B cell (primary cell): ENCODE measurements around the gene RNF19B. TPM values are rescaled to one million over a fixed set of nuclear protein-coding genes. Genes with fewer than 3 reads are reported as not detected.
A peak's percentile ranks its signal among the peaks of the same experiment; 100 is the strongest.
"Not testable (repeated sequence)": the region's sequence is repeated elsewhere in the genome, so short reads cannot be mapped to it uniquely, and the experiment has no call there.

Experiments
- ATAC-seq: fragments of 200-7000 bp; cut with Tn5 transposase; one replicate; pipeline ENCODE4 v1.10.0; 2021; ENCODE audit warnings: low read depth, mild to moderate bottlenecking, moderate number of reproducible peaks, moderate library complexity
- CTCF ChIA-PET: fragments of 350-600 bp; sonication (Branson Sonifier 250); formaldehyde crosslinking; loops from one replicate; lab custom pipeline; 2021; ENCODE audit warnings: antibody characterized with exemption, inconsistent platforms; lab: Charles Lee
- POLR2A ChIA-PET: fragments of 350-600 bp; sonication (Branson Sonifier 250); formaldehyde crosslinking; loops from one replicate; lab custom pipeline; 2021; ENCODE audit warnings: antibody characterized with exemption; lab: Charles Lee
- DNase-seq: peaks from one replicate; pipeline ENCODE4 v3.0.0; 2013
- H2AFZ ChIP-seq: 2 replicates; pipeline ENCODE4 v1.6.1; 2012; ENCODE audit warnings: mild to moderate bottlenecking, low read depth, low read length; ENCODE audit not compliant: insufficient read depth, poor library complexity, severe bottlenecking
- H3K27ac ChIP-seq, 2 donors: 1 replicate in 1 of 2; 2 replicates in 1 of 2; pipeline ENCODE4 v1.5.1; 2012 to 2013; ENCODE audit warnings: low read length in 2 of 2, mild to moderate bottlenecking in 2 of 2, moderate library complexity in 1 of 2
- H3K27me3 ChIP-seq, 4 experiments: fragments of 200-600 bp in 1 of 4; sonication (generic) in 1 of 4; replicated peaks in 1 of 4; 1 replicate in 2 of 4; 2 replicates in 2 of 4; pipeline versions ENCODE4 v1.6.1 to v1.7.0; 2013 to 2016; ENCODE audit warnings: low read length in 3 of 4, mild to moderate bottlenecking in 2 of 4, mixed read lengths in 1 of 4, moderate library complexity in 1 of 4; ENCODE audit not compliant: insufficient read depth in 4 of 4, control insufficient read depth in 3 of 4; ENCODE audit errors: control extremely low read depth in 1 of 4
- H3K36me3 ChIP-seq, 2 experiments: replicated peaks in 1 of 2; 1 replicate in 1 of 2; 2 replicates in 1 of 2; pipeline versions ENCODE4 v1.6.1 to v1.7.1; 2013; ENCODE audit warnings: low read length in 1 of 2; ENCODE audit not compliant: insufficient read depth in 2 of 2, control insufficient read depth in 1 of 2; ENCODE audit errors: control extremely low read depth in 1 of 2, extremely low read depth in 1 of 2
- H3K4me1 ChIP-seq, 2 donors: fragments of 200-600 bp in 1 of 2; sonication (generic) in 1 of 2; 1 replicate in 1 of 2; 2 replicates in 1 of 2; pipeline versions ENCODE4 v1.5.1 to v1.6.1; 2013 to 2017; ENCODE audit warnings: low read length in 2 of 2; ENCODE audit not compliant: control insufficient read depth in 2 of 2, insufficient read depth in 2 of 2
- H3K4me2 ChIP-seq: replicated peaks from 2 replicates; pipeline ENCODE3; 2012; ENCODE audit warnings: mild to moderate bottlenecking, low read depth, low read length; ENCODE audit not compliant: poor library complexity, severe bottlenecking
- H3K4me3 ChIP-seq, 5 experiments: fragments of 200-600 bp in 1 of 5; sonication (generic) in 1 of 5; 1 replicate in 3 of 5; 2 replicates in 2 of 5; pipeline versions ENCODE4 v1.5.1 to v1.7.0; 2011 to 2016; ENCODE audit warnings: low read length in 4 of 5, mild to moderate bottlenecking in 4 of 5, low read depth in 2 of 5, control low read depth in 1 of 5, moderate library complexity in 1 of 5; ENCODE audit not compliant: insufficient read depth in 1 of 5; ENCODE audit errors: control extremely low read depth in 1 of 5, extremely low read depth in 1 of 5
- H3K79me2 ChIP-seq: fragments of 200-600 bp; sonication (generic); one replicate; pipeline ENCODE4 v1.6.0; 2016; ENCODE audit warnings: low read length; ENCODE audit not compliant: control insufficient read depth, insufficient read depth
- H3K9ac ChIP-seq: fragments of 200-600 bp; sonication (generic); 2 replicates; pipeline ENCODE4 v1.6.1; 2017; ENCODE audit warnings: mild to moderate bottlenecking, low read length, moderate library complexity
- H3K9me3 ChIP-seq, 3 donors: one replicate each; pipeline versions ENCODE4 v1.6.1 to v1.7.1; 2013; ENCODE audit warnings: low read length in 2 of 3; ENCODE audit not compliant: control insufficient read depth in 2 of 3, insufficient read depth in 1 of 3; ENCODE audit errors: control extremely low read depth in 1 of 3
- H4K20me1 ChIP-seq: 2 replicates; pipeline ENCODE4 v1.6.0; 2012; ENCODE audit warnings: mild to moderate bottlenecking, low read length; ENCODE audit not compliant: insufficient read depth, control insufficient read depth, poor library complexity, severe bottlenecking
- H3K27ac Mint-ChIP-seq: one replicate; pipeline ENCODE4 v1.8.0; 2021; ENCODE audit warnings: mixed read lengths
- H3K27me3 Mint-ChIP-seq: one replicate; pipeline ENCODE4 v1.8.0; 2021; ENCODE audit warnings: mixed read lengths
- H3K4me1 Mint-ChIP-seq: one replicate; pipeline ENCODE4 v1.8.0; 2021; ENCODE audit warnings: mixed read lengths
- H3K4me3 Mint-ChIP-seq: one replicate; pipeline ENCODE4 v1.8.0; 2021; ENCODE audit warnings: mixed read lengths
- H3K9me3 Mint-ChIP-seq: one replicate; pipeline ENCODE4 v1.8.0; 2022; ENCODE audit warnings: mixed read lengths; ENCODE audit not compliant: insufficient read depth
- CTCF ChIP-seq: fragments of 200-600 bp; IDR thresholded peaks from one replicate; pipeline ENCODE4 v1.8.0; 2022; ENCODE audit warnings: antibody characterized with exemption, mild to moderate bottlenecking
- EZH2 ChIP-seq: IDR thresholded peaks from 2 replicates; pipeline ENCODE4 v1.6.1; 2012; ENCODE audit warnings: borderline replicate concordance, low read depth, mild to moderate bottlenecking, moderate library complexity, low read length; ENCODE audit not compliant: insufficient read depth, poor library complexity, severe bottlenecking
- WGBS: methylation state at CpG from one replicate; pipeline ENCODE4 v1.1.5; 2013; ENCODE audit warnings: missing lambda C conversion rate; ENCODE audit not compliant: insufficient coverage; 5-methylcytosine and 5-hydroxymethylcytosine counted together
- intact Hi-C: fragments of 100-400 bp; cut with micrococcal nuclease; formaldehyde crosslinking; loops from one replicate; pipeline ENCODE4 v1.10.0; 2022
- polyA plus RNA-seq: library from polyadenylated mRNA; depleted of rRNA; stranded (reverse); fragments of >200 nt; gene quantifications from 2 replicates; pipeline ENCODE4 v1.2.3, GENCODE V29; 2012
- total RNA-seq, 2 donors: library from RNA; stranded (reverse); fragments of 120-200 nt in 1 of 2; gene quantifications; 1 replicate in 1 of 2; 2 replicates in 1 of 2; pipeline versions ENCODE4 v1.2.3 to v1.2.4, GENCODE V29; 2013 to 2022

Gene RNF19B
- total and polyA plus RNA-seq, 2 donors (not counting 1 experiment from before 2014, with no cell fraction given), result 29.9 to 40.3 TPM

DNA sequence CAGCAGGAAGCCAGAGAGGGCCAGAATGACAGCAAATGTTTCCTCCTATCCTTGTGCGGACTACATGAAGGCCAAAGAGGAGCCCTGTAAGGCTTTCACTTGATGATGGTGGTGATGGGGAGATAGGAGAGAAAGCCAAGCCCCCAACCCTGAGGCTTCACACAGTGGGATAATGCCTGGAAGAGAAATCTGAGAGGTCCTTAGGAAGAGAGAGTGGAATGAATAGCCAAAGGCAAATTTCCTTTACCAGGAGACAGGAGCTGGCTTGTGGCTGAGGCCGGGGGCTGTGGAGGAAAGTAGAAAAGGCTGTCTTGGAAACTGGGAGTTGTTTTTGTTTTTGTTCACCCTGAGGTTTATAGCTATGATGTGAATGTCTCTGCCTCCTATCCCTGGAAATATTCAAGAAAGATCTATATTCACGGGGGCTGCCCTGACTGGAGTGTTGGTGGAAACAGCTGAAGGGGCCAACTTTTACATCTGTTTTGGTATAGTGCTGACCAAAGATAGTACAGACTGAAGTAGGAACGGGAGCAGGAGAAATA lies 13.0 kb upstream of the RNF19B start:
- peaks cover 32 to 37% of the 10 kb centered on the region in 2 donors for H3K4me1 ChIP-seq
- peaks cover 1% of the 10 kb centered on the region for H3K27me3 Mint-ChIP-seq
- H3K4me1 Mint-ChIP-seq, result peaks cover 35% of the 10 kb centered on the region
- no peak overlapping the region for H3K4me2 ChIP-seq
- H3K36me3 ChIP-seq, result no peaks in the 10 kb centered on the region
- H3K9ac ChIP-seq, result no peak overlapping the region
- no peak overlapping the region for H3K4me3 Mint-ChIP-seq
- H3K27ac ChIP-seq, result no peak overlapping the region
- 100% methylated on average over 4 of the region's 4 CpGs for WGBS
- H3K9me3 ChIP-seq, result peaks cover 0 to 6% (median 0%) of the 10 kb centered on the region in 3 donors
- H3K79me2 ChIP-seq, result no peaks in the 10 kb centered on the region
- peaks cover 0 to 6% (median 3%) of the 10 kb centered on the region in 4 experiments for H3K27me3 ChIP-seq
- TF ChIP-seq CTCF (no peak), EZH2 (no peak)
- no peaks in the 10 kb centered on the region for H3K9me3 Mint-ChIP-seq
- ChIA-PET CTCF (interaction anchor here (1.0 kb wide), 1 partner anchor 29 kb away, joined by 3 read pairs; no protein-coding TSS in a partner anchor), POLR2A (no interaction called here)
- no peak for DNase-seq
- H3K27ac Mint-ChIP-seq, result peak overlapping the region; percentile 28
- no peak overlapping the region for H3K4me3 ChIP-seq
- H4K20me1 ChIP-seq, result no peaks in the 10 kb centered on the region
- no peak for ATAC-seq
- no peak overlapping the region for H2AFZ ChIP-seq
- intact Hi-C loops, result no loop called here

DNA sequence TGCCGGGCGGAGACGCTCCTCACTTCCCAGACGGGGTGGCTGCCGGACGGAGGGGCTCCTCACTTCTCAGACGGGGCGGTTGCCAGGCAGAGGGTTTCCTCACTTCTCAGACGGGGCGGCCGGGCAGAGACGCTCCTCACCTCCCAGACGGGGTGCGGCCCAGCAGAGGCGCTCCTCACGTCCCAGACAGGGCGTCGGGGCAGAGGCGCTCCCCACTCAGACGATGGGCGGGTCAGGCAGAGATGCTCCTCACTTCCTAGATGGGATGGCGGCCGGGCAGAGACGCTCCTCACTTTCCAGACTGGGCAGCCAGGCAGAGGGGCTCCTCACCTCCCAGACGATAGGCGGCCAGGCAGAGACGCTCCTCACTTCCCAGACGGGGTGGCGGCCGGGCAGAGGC lies 10.4 kb upstream of the RNF19B start:
- Mint-ChIP-seq H3K4me1 (peaks cover 18% of the 10 kb centered on the region), H3K27me3 (peaks cover 20% of the 10 kb centered on the region)
- ATAC-seq, H3K4me3 ChIP-seq, CTCF ChIA-PET, H3K36me3 ChIP-seq, H4K20me1 ChIP-seq, DNase-seq, intact Hi-C loops, H2AFZ ChIP-seq, H3K9me3 Mint-ChIP-seq, H3K9ac ChIP-seq, H3K4me3 Mint-ChIP-seq, H3K27ac Mint-ChIP-seq, H3K9me3 ChIP-seq, H3K27ac ChIP-seq, H3K79me2 ChIP-seq, H3K4me2 ChIP-seq, POLR2A ChIA-PET: not testable (repeated sequence)
- WGBS, result 84% methylated on average over 18 of the region's 30 CpGs
- Histone ChIP-seq H3K27me3 (peaks cover 0 to 23% (median 18%) of the 10 kb centered on the region in 4 experiments), H3K4me1 (peaks cover 14 to 15% of the 10 kb centered on the region in 2 donors)

- H3K27me3 ChIP-seq, result peaks cover 0 to 23% (median 18%) of the 10 kb centered on the region in 4 experiments
- ATAC-seq, H3K9ac ChIP-seq, H3K79me2 ChIP-seq, H3K27ac Mint-ChIP-seq, H3K36me3 ChIP-seq, H2AFZ ChIP-seq, POLR2A ChIA-PET, H3K4me3 Mint-ChIP-seq, H3K4me3 ChIP-seq, H4K20me1 ChIP-seq, H3K9me3 ChIP-seq, CTCF ChIA-PET, intact Hi-C loops, DNase-seq, H3K9me3 Mint-ChIP-seq, H3K4me1 ChIP-seq, H3K27ac ChIP-seq: not testable (repeated sequence)
- Mint-ChIP-seq H3K27me3 (peaks cover 20% of the 10 kb centered on the region), H3K4me1 (peaks cover 10% of the 10 kb centered on the region)
- WGBS, result no CpG with 5 or more reads among the region's 6 CpGs
- peak overlapping the region; percentile 90 for H3K4me2 ChIP-seq
These were observed 8.8 kb upstream of the RNF19B start for GRCh38 chr1:32973458-32973857.
